MM.1S (cell line): ENCODE measurements around the gene ACER3.

Source experiments
- CTCF ChIP-seq: fragments of 300-600 bp; sonication (generic); IDR thresholded peaks from 2 replicates; pipeline ENCODE4 v1.5.1; 2016; ENCODE audit warnings: antibody characterized with exemption, low read length, mixed read lengths
- EZH2 ChIP-seq: fragments of 300-600 bp; sonication (generic); optimal IDR thresholded peaks from 2 replicates; pipeline ENCODE3; 2017; ENCODE audit warnings: low read depth, mild to moderate bottlenecking, antibody characterized with exemption, low read length, mixed read lengths

GRCh38 chr11:77001613-77002012 is 140.9 kb downstream of the ACER3 start:
- no peak for TF ChIP-seq CTCF
- no peak for TF ChIP-seq EZH2
